K562 (cell line): ENCODE data around the gene CFL1. TPM values are rescaled to one million over a fixed set of nuclear protein-coding genes. Genes with fewer than 3 reads are reported as not detected.

Source experiments
- CTBP1 ChIP-seq: fragments of 450-650 bp; IDR thresholded peaks from 2 replicates; pipeline ENCODE4 v1.6.1; 2016; ENCODE audit warnings: borderline replicate concordance
- E2F4 ChIP-seq: sonication (generic); formaldehyde crosslinking; IDR thresholded peaks from 2 replicates; pipeline ENCODE4 v1.8.0; 2022; ENCODE audit warnings: mild to moderate bottlenecking, low read depth, missing genetic modification reagents
- FOXA3 ChIP-seq, 2 experiments: fragments of 450-650 bp in 1 of 2; sonication (generic) in 1 of 2; formaldehyde crosslinking; IDR thresholded peaks in 1 of 2; conservative IDR thresholded peaks in 1 of 2; 2 replicates each; pipeline versions ENCODE4 v1.4.0 to v1.8.0; 2020 to 2022; ENCODE audit warnings: mild to moderate bottlenecking in 2 of 2, missing genetic modification reagents in 1 of 2
- HLTF ChIP-seq: fragments of 450-650 bp; IDR thresholded peaks from 2 replicates; pipeline ENCODE4 v1.6.1; 2016
- MNT ChIP-seq, 2 experiments: fragments of 450-650 bp; conservative IDR thresholded peaks; 2 replicates each; pipeline ENCODE4 v1.6.1; 2017; ENCODE audit warnings: mild to moderate bottlenecking in 2 of 2, moderate library complexity in 2 of 2
- NEUROD1 ChIP-seq: fragments of 150-350 bp; IDR thresholded peaks from 2 replicates; pipeline ENCODE4 v1.6.1; 2014; ENCODE audit warnings: borderline replicate concordance, low read length, low read depth; ENCODE audit not compliant: partially characterized antibody
- PHF21A ChIP-seq: fragments of 450-650 bp; IDR thresholded peaks from 2 replicates; pipeline ENCODE4 v1.6.1; 2017; ENCODE audit warnings: low read depth, borderline replicate concordance
- SIX5 ChIP-seq, 2 experiments: IDR thresholded peaks; 2 replicates each; pipeline ENCODE4 v1.6.1; 2011; ENCODE audit warnings: low read length in 2 of 2, borderline replicate concordance in 1 of 2, low read depth in 1 of 2, mild to moderate bottlenecking in 1 of 2, moderate library complexity in 1 of 2; ENCODE audit not compliant: insufficient read depth in 1 of 2
- SRSF3 ChIP-seq: fragments of 200-400 bp; formaldehyde crosslinking; IDR thresholded peaks from 2 replicates; pipeline ENCODE4 v1.6.1; 2016; ENCODE audit warnings: mild to moderate bottlenecking, low read length, moderate library complexity; ENCODE audit not compliant: insufficient read depth
- polyA plus RNA-seq, 8 experiments: library from polyadenylated mRNA; depleted of rRNA in 4 of 8; stranded (reverse) in 5 of 8; unstranded in 3 of 8; fragments of >200 nt; fragmentation: Nextera tagmentation in 2 of 8; fragmentation: Illumina TruSeq in 1 of 8; extraction: Ambion mirVana in 2 of 8; extraction: Trizol in 1 of 8; gene quantifications; 2 replicates each; pipeline versions ENCODE4 v1.2.1 to v1.2.3, GENCODE V29; 2011 to 2014; ENCODE audit warnings: inconsistent platforms in 1 of 8, missing spikeins in 1 of 8
- total RNA-seq, 7 experiments: library from RNA; depleted of rRNA in 6 of 7; stranded (reverse); fragments of >200 nt in 6 of 7; fragmentation: Illumina TruSeq in 2 of 7; extraction: Trizol in 2 of 7; gene quantifications; 2 replicates each; pipeline versions ENCODE4 v1.2.1 to v1.2.3, GENCODE V29; 2011 to 2021; ENCODE audit warnings: low replicate concordance in 1 of 7
- TF ChIP-seq, protein P1 (sequence below): IDR thresholded peaks from 2 replicates; pipeline ENCODE4 v1.6.1; 2012; ENCODE audit warnings: low read depth, low read length, improper control_type of control experiment, borderline replicate concordance

CFL1 gene
- total and polyA plus RNA-seq, 9 of the 15 experiments (the other 6 are each of a cell fraction or from before 2014, with no cell fraction given): 105 to 1,101 (median 859) TPM

DNA sequence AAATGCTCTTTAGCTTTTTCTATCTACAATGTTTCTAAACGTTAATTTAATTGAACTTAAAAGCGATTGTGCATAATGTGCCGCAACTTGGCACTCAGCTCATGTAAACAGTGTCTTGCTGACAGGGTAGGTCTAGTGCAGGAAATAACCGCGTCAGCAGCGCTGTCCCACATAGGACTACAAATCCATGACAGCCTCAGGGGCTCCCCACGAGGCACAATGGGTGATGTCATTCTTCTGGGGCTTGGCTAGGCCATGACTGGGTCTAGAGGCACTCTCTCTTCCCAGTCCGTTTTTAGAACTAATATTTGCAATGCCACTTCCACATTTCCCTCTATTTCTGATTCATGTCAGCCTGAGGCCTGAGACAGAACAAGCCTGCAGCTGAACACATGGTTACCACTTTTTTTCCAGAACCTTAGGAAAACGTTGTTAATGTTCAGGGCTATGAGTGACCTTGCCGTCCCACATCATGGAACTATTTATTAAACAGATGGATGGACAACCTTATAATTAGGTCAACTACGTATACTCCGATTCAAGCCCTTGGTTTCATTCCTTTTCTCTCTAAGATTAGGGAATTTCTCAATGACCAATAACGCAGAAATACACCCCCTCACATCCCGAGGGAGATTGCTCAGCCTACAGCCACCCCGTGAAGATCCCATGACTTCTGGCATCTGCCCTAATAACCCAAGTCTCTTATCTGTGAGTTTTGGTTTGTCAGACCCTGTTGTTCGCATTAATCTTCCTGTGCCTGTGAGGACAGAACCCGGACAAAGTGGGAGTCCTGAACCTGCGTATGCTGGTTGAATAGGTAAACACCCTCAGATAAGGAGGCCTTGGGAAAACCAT lies 43.6 kb downstream of the CFL1 start (continued):
- TF ChIP-seq, protein P1, sequence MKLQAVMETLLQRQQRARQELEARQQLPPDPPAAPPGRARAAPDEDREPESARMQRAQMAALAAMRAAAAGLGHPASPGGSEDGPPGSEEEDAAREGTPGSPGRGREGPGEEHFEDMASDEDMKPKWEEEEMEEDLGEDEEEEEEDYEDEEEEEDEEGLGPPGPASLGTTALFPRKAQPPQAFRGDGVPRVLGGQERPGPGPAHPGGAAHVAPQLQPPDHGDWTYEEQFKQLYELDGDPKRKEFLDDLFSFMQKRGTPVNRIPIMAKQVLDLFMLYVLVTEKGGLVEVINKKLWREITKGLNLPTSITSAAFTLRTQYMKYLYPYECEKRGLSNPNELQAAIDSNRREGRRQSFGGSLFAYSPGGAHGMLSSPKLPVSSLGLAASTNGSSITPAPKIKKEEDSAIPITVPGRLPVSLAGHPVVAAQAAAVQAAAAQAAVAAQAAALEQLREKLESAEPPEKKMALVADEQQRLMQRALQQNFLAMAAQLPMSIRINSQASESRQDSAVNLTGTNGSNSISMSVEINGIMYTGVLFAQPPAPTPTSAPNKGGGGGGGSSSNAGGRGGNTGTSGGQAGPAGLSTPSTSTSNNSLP: no peak
- TF ChIP-seq CTBP1 (no peak), SRSF3 (no peak), MNT (conservative IDR thresholded peaks at IDR 0.05) (no peak), PHF21A (no peak), FOXA3 (CRISPR knock-in tag; conservative IDR thresholded peaks at IDR 0.05 in 1 of 2, IDR thresholded peaks at IDR 0.05 in 1 of 2) (no peak), HLTF (no peak), SIX5 (IDR thresholded peaks at IDR 0.05; ENCODE audit: borderline replicate concordance in 1 of 2, insufficient read depth in 1 of 2, low read depth in 1 of 2, low read length in 2 of 2) (no peak), E2F4 (CRISPR knock-in tag) (no peak), NEUROD1 (no peak)
